ENCODE measurements around the gene ANKZF1.

- TF ChIP-seq POLR2A (IDR thresholded peaks at IDR 0.05; ENCODE audit: low read depth, low read length) (no peak), TAF1 (IDR thresholded peaks at IDR 0.05; ENCODE audit: borderline replicate concordance, low read depth, low read length) (no peak), POLR2AphosphoS5 (IDR thresholded peaks at IDR 0.05; ENCODE audit: low read depth, low read length) (no peak)
These were observed 50.4 kb downstream of the ANKZF1 start for GRCh38 chr2:219279916-219280516.

All from GM12892 (cell line).